GM20431 (cell line): ENCODE measurements around the gene SPACDR.
"Not testable (repeated sequence)": the region's sequence is repeated elsewhere in the genome, so short reads cannot be mapped to it uniquely, and the experiment has no call there.

Experiments
- in situ Hi-C: fragments of 300-500 bp; cut with MseI, MboI; formaldehyde crosslinking; loops from one replicate; pipeline ENCODE4 v1.15.0; 2020; ENCODE audit warnings: low sequenced_read_pairs; ENCODE audit not compliant: unreplicated experiment

The SPACDR gene

GRCh38 chr7:100469227-100470044 lies 5.4 kb upstream of the SPACDR start:
- in situ Hi-C loops = no loop called here

- in situ Hi-C loops = no loop called here
These were observed 3.7 kb upstream of the SPACDR start for GRCh38 chr7:100467638-100468373.

- in situ Hi-C loops = no loop called here
These were observed 2.9 kb upstream of the SPACDR start for GRCh38 chr7:100466653-100467605.

- in situ Hi-C loops = no loop called here
These were observed 1.7 kb upstream of the SPACDR start for GRCh38 chr7:100465702-100466311.

- in situ Hi-C loops = no loop called here
These were observed 1.2 kb upstream of the SPACDR start for GRCh38 chr7:100465299-100465698.

GRCh38 chr7:100464791-100465190 lies 731 bp upstream of the SPACDR start:
- in situ Hi-C loops = no loop called here

GRCh38 chr7:100457033-100457432 lies 7.0 kb downstream of the SPACDR start:
- in situ Hi-C loops = no loop called here

GRCh38 chr7:100456562-100456961 lies 7.5 kb downstream of the SPACDR start:
- in situ Hi-C loops = no loop called here

- in situ Hi-C loops = no loop called here
These were observed 8.9 kb downstream of the SPACDR start for GRCh38 chr7:100455206-100455605.

GRCh38 chr7:100453854-100454253 lies 10.2 kb downstream of the SPACDR start:
- in situ Hi-C loops = not testable (repeated sequence)

GRCh38 chr7:100452513-100452912 lies 11.5 kb downstream of the SPACDR start:
- in situ Hi-C loops = no loop called here

- in situ Hi-C loops = no loop called here
These were observed 14.8 kb downstream of the SPACDR start for GRCh38 chr7:100449190-100449795.

- in situ Hi-C loops = not testable (repeated sequence)
These were observed 16.7 kb downstream of the SPACDR start for GRCh38 chr7:100447363-100447762.

- in situ Hi-C loops = no loop called here
These were observed 18.0 kb downstream of the SPACDR start for GRCh38 chr7:100446040-100446439.

GRCh38 chr7:100444311-100445278 lies 19.5 kb downstream of the SPACDR start:
- in situ Hi-C loops = no loop called here

- in situ Hi-C loops = no loop called here
These were observed 20.8 kb downstream of the SPACDR start for GRCh38 chr7:100443096-100443840.

GRCh38 chr7:100441641-100442535 lies 22.2 kb downstream of the SPACDR start:
- in situ Hi-C loops = no loop called here
